GM12878 (cell line): ENCODE measurements around the gene RAB10.

Source experiments
- CHD2 ChIP-seq: IDR thresholded peaks from 2 replicates; pipeline ENCODE4 v1.6.1; 2011; ENCODE audit warnings: low read depth, low read length, improper control_type of control experiment, borderline replicate concordance
- CTCF ChIP-seq, 3 experiments: IDR thresholded peaks in 2 of 3; conservative IDR thresholded peaks in 1 of 3; 2 replicates each; pipeline ENCODE4 v1.5.1; 2011; ENCODE audit warnings: low read depth in 3 of 3, low read length in 3 of 3, mild to moderate bottlenecking in 3 of 3, control low read depth in 2 of 3, moderate library complexity in 2 of 3, inconsistent platforms in 1 of 3, mixed read lengths in 1 of 3; ENCODE audit not compliant: control insufficient read depth in 2 of 3, insufficient read depth in 1 of 3; ENCODE audit errors: extremely low read depth in 1 of 3
- EGR1 ChIP-seq, 2 experiments: IDR thresholded peaks; 1 replicate in 1 of 2; 2 replicates in 1 of 2; pipeline ENCODE4 v1.6.1; 2011 to 2012; ENCODE audit warnings: low read depth in 2 of 2, low read length in 2 of 2, borderline replicate concordance in 1 of 2, mild to moderate bottlenecking in 1 of 2, moderate library complexity in 1 of 2
- EP300 ChIP-seq, 2 experiments: fragments of 150-350 bp in 1 of 2; IDR thresholded peaks; 2 replicates each; pipeline ENCODE4 v1.6.1; 2011 to 2012; ENCODE audit warnings: low read depth in 2 of 2, low read length in 2 of 2, borderline replicate concordance in 1 of 2, improper control_type of control experiment in 1 of 2, inconsistent platforms in 1 of 2; ENCODE audit not compliant: control insufficient read depth in 1 of 2
- EZH2 ChIP-seq: IDR thresholded peaks from 2 replicates; pipeline ENCODE4 v1.6.1; 2012; ENCODE audit warnings: low read depth, mild to moderate bottlenecking, control low read depth, inconsistent platforms, low read length, borderline replicate concordance; ENCODE audit not compliant: control insufficient read depth
- GABPA ChIP-seq: IDR thresholded peaks from 2 replicates; pipeline ENCODE4 v1.6.1; 2014; ENCODE audit warnings: antibody characterized with exemption, low read depth, mild to moderate bottlenecking, inconsistent platforms
- HDAC6 ChIP-seq: fragments of 200-600 bp; sonication (generic); IDR thresholded peaks from one replicate; pipeline ENCODE4 v1.8.0; 2017; ENCODE audit warnings: antibody characterized with exemption; ENCODE audit not compliant: unreplicated experiment
- NKRF ChIP-seq: fragments of 450-650 bp; conservative IDR thresholded peaks from 2 replicates; pipeline ENCODE4 v1.6.1; 2017; ENCODE audit warnings: mild to moderate bottlenecking, moderate library complexity
- PKNOX1 ChIP-seq: fragments of 450-650 bp; IDR thresholded peaks from 2 replicates; pipeline ENCODE4 v1.6.1; 2016; ENCODE audit warnings: mild to moderate bottlenecking
- RCOR1 ChIP-seq: conservative IDR thresholded peaks from 2 replicates; pipeline ENCODE4 v1.6.1; 2012; ENCODE audit warnings: low read depth, low read length, improper control_type of control experiment
- SREBF1 ChIP-seq: IDR thresholded peaks from 2 replicates; pipeline ENCODE4 v1.6.1; 2012; ENCODE audit warnings: mild to moderate bottlenecking, low read length
- USF2 ChIP-seq: IDR thresholded peaks from 2 replicates; pipeline ENCODE4 v1.6.1; 2011; ENCODE audit warnings: low read depth, low read length, improper control_type of control experiment, borderline replicate concordance
- ZNF274 ChIP-seq: IDR thresholded peaks from one replicate; pipeline ENCODE4 v1.8.0; 2011; ENCODE audit not compliant: insufficient read length, insufficient read depth

- TF ChIP-seq EGR1 (IDR thresholded peaks at IDR 0.05; ENCODE audit: borderline replicate concordance in 1 of 2, low read depth in 2 of 2, low read length in 2 of 2) (no peak), RCOR1 (no peak), CTCF (IDR thresholded peaks at IDR 0.05 in 2 of 3, conservative IDR thresholded peaks at IDR 0.05 in 1 of 3; ENCODE audit: control insufficient read depth in 2 of 3, extremely low read depth in 1 of 3, insufficient read depth in 1 of 3, low read depth in 3 of 3, low read length in 3 of 3) (no peak), NKRF (no peak), EP300 (IDR thresholded peaks at IDR 0.05; ENCODE audit: borderline replicate concordance in 1 of 2, control insufficient read depth in 1 of 2, low read depth in 2 of 2, low read length in 2 of 2) (no peak), HDAC6 (no peak), EZH2 (no peak), SREBF1 (no peak), USF2 (no peak), PKNOX1 (no peak), CHD2 (no peak), GABPA (no peak), ZNF274 (no peak)
Observed at GRCh38 chr2:26025509-26025908, 8.4 kb upstream of the RAB10 start.
